HEK293 (cell line): ENCODE measurements around the gene DNAJC5.

ENCODE experiments used
- EGR2 ChIP-seq: fragments of 450-650 bp; formaldehyde crosslinking; IDR thresholded peaks from 2 replicates; pipeline ENCODE4 v1.5.1; 2016; ENCODE audit warnings: low read depth, missing biosample characterization, missing genetic modification characterization
- ELK4 ChIP-seq: IDR thresholded peaks from 2 replicates; pipeline ENCODE4 v1.6.1; 2011; ENCODE audit warnings: mild to moderate bottlenecking, low read depth, low read length, borderline replicate concordance
- REST ChIP-seq: fragments of 450-650 bp; formaldehyde crosslinking; IDR thresholded peaks from 2 replicates; pipeline ENCODE4 v1.5.1; 2016; ENCODE audit warnings: missing biosample characterization, missing genetic modification characterization
- SP2 ChIP-seq: fragments of 450-650 bp; formaldehyde crosslinking; IDR thresholded peaks from 2 replicates; pipeline ENCODE4 v1.5.1; 2016; ENCODE audit warnings: missing biosample characterization, missing genetic modification characterization
- TRIM28 ChIP-seq: IDR thresholded peaks from 2 replicates; pipeline ENCODE4 v1.6.1; 2011; ENCODE audit warnings: low read length, control low read depth, borderline replicate concordance
- ZBTB8A ChIP-seq: fragments of 450-650 bp; formaldehyde crosslinking; IDR thresholded peaks from 2 replicates; pipeline ENCODE4 v1.5.1; 2016; ENCODE audit warnings: missing biosample characterization, missing genetic modification characterization
- ZFHX2 ChIP-seq: fragments of 450-650 bp; formaldehyde crosslinking; conservative IDR thresholded peaks from 2 replicates; pipeline ENCODE4 v1.5.1; 2016; ENCODE audit warnings: missing biosample characterization, missing genetic modification characterization
- ZFP41 ChIP-seq: fragments of 450-650 bp; formaldehyde crosslinking; IDR thresholded peaks from 2 replicates; pipeline ENCODE4 v1.5.1; 2016; ENCODE audit warnings: missing biosample characterization, missing genetic modification characterization, borderline replicate concordance
- ZIC2 ChIP-seq: fragments of 450-650 bp; formaldehyde crosslinking; IDR thresholded peaks from 2 replicates; pipeline ENCODE4 v1.5.1; 2016; ENCODE audit warnings: missing biosample characterization, missing genetic modification characterization
- ZNF157 ChIP-seq: fragments of 450-650 bp; formaldehyde crosslinking; IDR thresholded peaks from 2 replicates; pipeline ENCODE4 v1.5.1; 2016; ENCODE audit warnings: missing biosample characterization, missing genetic modification characterization
- ZNF169 ChIP-seq: fragments of 450-650 bp; formaldehyde crosslinking; IDR thresholded peaks from 2 replicates; pipeline ENCODE4 v1.5.1; 2016; ENCODE audit warnings: missing biosample characterization, missing genetic modification characterization
- ZNF202 ChIP-seq: fragments of 450-650 bp; formaldehyde crosslinking; IDR thresholded peaks from 2 replicates; pipeline ENCODE4 v1.5.1; 2016; ENCODE audit warnings: missing biosample characterization, missing genetic modification characterization, borderline replicate concordance
- ZNF521 ChIP-seq: fragments of 450-650 bp; formaldehyde crosslinking; IDR thresholded peaks from 2 replicates; pipeline ENCODE4 v1.5.1; 2017; ENCODE audit warnings: missing biosample characterization, mild to moderate bottlenecking, missing genetic modification characterization
- ZNF555 ChIP-seq: fragments of 450-650 bp; formaldehyde crosslinking; conservative IDR thresholded peaks from 2 replicates; pipeline ENCODE4 v1.5.1; 2017; ENCODE audit warnings: missing biosample characterization, mild to moderate bottlenecking, missing genetic modification characterization, inconsistent platforms
- ZNF654 ChIP-seq: fragments of 450-650 bp; formaldehyde crosslinking; IDR thresholded peaks from 2 replicates; pipeline ENCODE4 v1.5.1; 2016; ENCODE audit warnings: low read depth, missing biosample characterization, missing genetic modification characterization
- ZNF692 ChIP-seq: fragments of 450-650 bp; formaldehyde crosslinking; IDR thresholded peaks from 2 replicates; pipeline ENCODE4 v1.5.1; 2016; ENCODE audit warnings: missing biosample characterization, missing genetic modification characterization
- ZNF776 ChIP-seq: fragments of 450-650 bp; formaldehyde crosslinking; IDR thresholded peaks from 2 replicates; pipeline ENCODE4 v1.5.0; 2017; ENCODE audit warnings: missing biosample characterization, missing genetic modification characterization, borderline replicate concordance
- ZNF792 ChIP-seq: fragments of 450-650 bp; formaldehyde crosslinking; IDR thresholded peaks from 2 replicates; pipeline ENCODE4 v1.5.1; 2016; ENCODE audit warnings: missing biosample characterization, missing genetic modification characterization
- TF ChIP-seq, protein P1 (sequence below): fragments of 450-650 bp; formaldehyde crosslinking; IDR thresholded peaks from 2 replicates; pipeline ENCODE4 v1.5.1; 2016; ENCODE audit warnings: missing biosample characterization, missing genetic modification characterization
- TF ChIP-seq, protein P2 (sequence below): fragments of 450-650 bp; formaldehyde crosslinking; conservative IDR thresholded peaks from 2 replicates; pipeline ENCODE4 v1.5.1; 2016; ENCODE audit warnings: low read depth, missing biosample characterization, missing genetic modification characterization
- TF ChIP-seq, protein P3 (sequence below): fragments of 450-650 bp; formaldehyde crosslinking; IDR thresholded peaks from 2 replicates; pipeline ENCODE4 v1.5.1; 2016; ENCODE audit warnings: missing biosample characterization, missing genetic modification characterization
- TF ChIP-seq, protein P4 (sequence below): fragments of 450-650 bp; formaldehyde crosslinking; IDR thresholded peaks from 2 replicates; pipeline ENCODE4; 2016; ENCODE audit warnings: missing biosample characterization, missing genetic modification characterization

DNAJC5 gene

DNA sequence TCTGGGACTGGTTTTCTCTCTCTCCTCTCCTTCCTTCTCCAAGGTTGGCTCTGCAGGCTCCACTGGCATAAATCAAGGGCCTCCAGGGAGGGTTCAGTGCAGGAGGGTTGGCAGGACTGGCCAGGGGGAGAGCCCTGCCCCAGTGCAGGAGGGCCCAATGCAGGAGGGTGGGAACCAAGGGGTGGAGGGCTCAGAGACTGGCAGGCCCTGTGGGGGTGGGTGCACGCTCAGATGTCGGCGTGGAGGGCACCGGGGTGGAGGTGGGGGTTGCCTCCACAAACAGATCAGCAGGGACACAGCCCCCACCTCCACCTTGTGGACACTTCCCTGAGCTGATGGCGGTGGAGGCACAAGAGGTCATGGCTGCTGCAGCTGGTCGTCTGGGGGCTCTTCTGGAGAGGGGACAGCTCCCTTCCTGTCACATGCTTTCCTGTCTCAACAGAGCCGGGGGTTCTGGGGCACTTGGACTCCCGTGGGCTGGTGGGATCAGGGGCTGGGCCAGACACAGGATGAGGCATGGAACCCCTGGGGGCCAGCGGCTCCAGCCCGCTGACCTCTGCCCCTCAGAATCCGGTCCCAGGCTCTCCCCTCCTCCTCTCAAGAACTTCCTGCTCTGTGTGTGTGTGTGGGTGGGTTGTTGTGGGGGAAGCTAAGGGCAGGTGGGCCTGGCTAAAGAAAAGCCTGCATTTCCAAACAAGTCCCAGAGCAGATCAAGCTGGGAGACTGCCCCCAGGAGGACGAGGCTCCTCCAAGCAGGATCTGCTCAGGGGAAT, 36.3 kb upstream of the DNAJC5 start (continued):
- TF ChIP-seq, protein P1, sequence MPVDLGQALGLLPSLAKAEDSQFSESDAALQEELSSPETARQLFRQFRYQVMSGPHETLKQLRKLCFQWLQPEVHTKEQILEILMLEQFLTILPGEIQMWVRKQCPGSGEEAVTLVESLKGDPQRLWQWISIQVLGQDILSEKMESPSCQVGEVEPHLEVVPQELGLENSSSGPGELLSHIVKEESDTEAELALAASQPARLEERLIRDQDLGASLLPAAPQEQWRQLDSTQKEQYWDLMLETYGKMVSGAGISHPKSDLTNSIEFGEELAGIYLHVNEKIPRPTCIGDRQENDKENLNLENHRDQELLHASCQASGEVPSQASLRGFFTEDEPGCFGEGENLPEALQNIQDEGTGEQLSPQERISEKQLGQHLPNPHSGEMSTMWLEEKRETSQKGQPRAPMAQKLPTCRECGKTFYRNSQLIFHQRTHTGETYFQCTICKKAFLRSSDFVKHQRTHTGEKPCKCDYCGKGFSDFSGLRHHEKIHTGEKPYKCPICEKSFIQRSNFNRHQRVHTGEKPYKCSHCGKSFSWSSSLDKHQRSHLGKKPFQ: no peak
- TF ChIP-seq ZBTB8A (tag by site-specific recombination): no peak
- TF ChIP-seq ZNF692 (tag by site-specific recombination): no peak
- no peak for TF ChIP-seq ZFP41 (tag by site-specific recombination)
- TF ChIP-seq REST (tag by site-specific recombination): 0 out of 2 replicates have a peak, but pooled peaks have one; percentile 54
- no peak for TF ChIP-seq ZNF555 (tag by site-specific recombination)
- TF ChIP-seq, protein P2, sequence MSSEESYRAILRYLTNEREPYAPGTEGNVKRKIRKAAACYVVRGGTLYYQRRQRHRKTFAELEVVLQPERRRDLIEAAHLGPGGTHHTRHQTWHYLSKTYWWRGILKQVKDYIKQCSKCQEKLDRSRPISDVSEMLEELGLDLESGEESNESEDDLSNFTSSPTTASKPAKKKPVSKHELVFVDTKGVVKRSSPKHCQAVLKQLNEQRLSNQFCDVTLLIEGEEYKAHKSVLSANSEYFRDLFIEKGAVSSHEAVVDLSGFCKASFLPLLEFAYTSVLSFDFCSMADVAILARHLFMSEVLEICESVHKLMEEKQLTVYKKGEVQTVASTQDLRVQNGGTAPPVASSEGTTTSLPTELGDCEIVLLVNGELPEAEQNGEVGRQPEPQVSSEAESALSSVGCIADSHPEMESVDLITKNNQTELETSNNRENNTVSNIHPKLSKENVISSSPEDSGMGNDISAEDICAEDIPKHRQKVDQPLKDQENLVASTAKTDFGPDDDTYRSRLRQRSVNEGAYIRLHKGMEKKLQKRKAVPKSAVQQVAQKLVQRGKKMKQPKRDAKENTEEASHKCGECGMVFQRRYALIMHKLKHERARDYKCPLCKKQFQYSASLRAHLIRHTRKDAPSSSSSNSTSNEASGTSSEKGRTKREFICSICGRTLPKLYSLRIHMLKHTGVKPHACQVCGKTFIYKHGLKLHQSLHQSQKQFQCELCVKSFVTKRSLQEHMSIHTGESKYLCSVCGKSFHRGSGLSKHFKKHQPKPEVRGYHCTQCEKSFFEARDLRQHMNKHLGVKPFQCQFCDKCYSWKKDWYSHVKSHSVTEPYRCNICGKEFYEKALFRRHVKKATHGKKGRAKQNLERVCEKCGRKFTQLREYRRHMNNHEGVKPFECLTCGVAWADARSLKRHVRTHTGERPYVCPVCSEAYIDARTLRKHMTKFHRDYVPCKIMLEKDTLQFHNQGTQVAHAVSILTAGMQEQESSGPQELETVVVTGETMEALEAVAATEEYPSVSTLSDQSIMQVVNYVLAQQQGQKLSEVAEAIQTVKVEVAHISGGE (tag by site-specific recombination): no peak
- no peak for TF ChIP-seq ZNF654 (tag by site-specific recombination)
- peak; percentile 84 for TF ChIP-seq ZFHX2 (tag by site-specific recombination)
- TF ChIP-seq ZIC2 (tag by site-specific recombination): peak; percentile 48
- TF ChIP-seq TRIM28: no peak
- TF ChIP-seq ELK4: no peak
- TF ChIP-seq ZNF776: no peak
- TF ChIP-seq, protein P3, sequence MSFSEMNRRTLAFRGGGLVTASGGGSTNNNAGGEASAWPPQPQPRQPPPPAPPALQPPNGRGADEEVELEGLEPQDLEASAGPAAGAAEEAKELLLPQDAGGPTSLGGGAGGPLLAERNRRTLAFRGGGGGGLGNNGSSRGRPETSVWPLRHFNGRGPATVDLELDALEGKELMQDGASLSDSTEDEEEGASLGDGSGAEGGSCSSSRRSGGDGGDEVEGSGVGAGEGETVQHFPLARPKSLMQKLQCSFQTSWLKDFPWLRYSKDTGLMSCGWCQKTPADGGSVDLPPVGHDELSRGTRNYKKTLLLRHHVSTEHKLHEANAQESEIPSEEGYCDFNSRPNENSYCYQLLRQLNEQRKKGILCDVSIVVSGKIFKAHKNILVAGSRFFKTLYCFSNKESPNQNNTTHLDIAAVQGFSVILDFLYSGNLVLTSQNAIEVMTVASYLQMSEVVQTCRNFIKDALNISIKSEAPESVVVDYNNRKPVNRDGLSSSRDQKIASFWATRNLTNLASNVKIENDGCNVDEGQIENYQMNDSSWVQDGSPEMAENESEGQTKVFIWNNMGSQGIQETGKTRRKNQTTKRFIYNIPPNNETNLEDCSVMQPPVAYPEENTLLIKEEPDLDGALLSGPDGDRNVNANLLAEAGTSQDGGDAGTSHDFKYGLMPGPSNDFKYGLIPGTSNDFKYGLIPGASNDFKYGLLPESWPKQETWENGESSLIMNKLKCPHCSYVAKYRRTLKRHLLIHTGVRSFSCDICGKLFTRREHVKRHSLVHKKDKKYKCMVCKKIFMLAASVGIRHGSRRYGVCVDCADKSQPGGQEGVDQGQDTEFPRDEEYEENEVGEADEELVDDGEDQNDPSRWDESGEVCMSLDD (tag by site-specific recombination): 0 out of 2 replicates have a peak, but pooled peaks have one; percentile 16
- TF ChIP-seq ZNF169: no peak
- TF ChIP-seq ZNF202: no peak
- TF ChIP-seq ZNF157 (tag by site-specific recombination): no peak
- TF ChIP-seq SP2 (tag by site-specific recombination): peak; percentile 63
- TF ChIP-seq, protein P4, sequence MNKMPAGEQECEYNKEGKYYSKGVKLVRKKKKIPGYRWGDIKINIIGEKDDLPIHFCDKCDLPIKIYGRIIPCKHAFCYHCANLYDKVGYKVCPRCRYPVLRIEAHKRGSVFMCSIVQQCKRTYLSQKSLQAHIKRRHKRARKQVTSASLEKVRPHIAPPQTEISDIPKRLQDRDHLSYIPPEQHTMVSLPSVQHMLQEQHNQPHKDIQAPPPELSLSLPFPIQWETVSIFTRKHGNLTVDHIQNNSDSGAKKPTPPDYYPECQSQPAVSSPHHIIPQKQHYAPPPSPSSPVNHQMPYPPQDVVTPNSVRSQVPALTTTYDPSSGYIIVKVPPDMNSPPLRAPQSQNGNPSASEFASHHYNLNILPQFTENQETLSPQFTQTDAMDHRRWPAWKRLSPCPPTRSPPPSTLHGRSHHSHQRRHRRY (tag by site-specific recombination): no peak
- TF ChIP-seq ZNF792 (tag by site-specific recombination): no peak
- TF ChIP-seq ZNF521 (tag by site-specific recombination): no peak
- peak; percentile 83 for TF ChIP-seq EGR2 (tag by site-specific recombination)
